ENCODE measurements around the gene MEPCE.

MEPCE gene

GRCh38 chr7:100457033-100457432 lies 27.4 kb downstream of the MEPCE start:
- no peak for DNase-seq (ENCODE audit: low read depth in 2 of 2)

DNA sequence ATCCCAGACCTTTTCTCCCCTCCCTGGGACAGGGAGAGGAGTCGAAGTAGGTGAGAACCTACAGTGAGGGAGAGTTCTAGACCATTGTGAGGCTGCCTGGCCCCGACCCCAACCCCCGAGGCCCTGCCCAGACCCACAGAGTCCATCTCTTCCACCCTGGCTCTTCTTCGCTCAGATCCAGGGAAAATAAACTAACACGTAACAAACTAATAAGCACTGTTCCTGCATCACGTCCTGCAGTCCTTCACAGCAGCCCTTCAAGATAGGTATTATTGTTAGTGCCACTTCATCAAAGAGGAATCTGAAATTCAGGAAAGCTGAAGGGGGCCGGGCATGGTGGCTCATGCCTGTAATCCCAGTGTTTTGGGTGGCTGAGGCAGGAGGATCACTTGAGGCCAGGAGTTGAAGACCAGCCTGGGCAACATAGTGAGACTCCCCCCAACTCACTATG lies 34.6 kb downstream of the MEPCE start, which contains the start of gene SPACDR:
SPACDR (minus strand) TSS at position 51 of the 451 bp plus-strand sequence. CDS start 235 bp downstream, outside the sequence.
- DNase-seq (ENCODE audit: low read depth in 2 of 2): no peak

DNA sequence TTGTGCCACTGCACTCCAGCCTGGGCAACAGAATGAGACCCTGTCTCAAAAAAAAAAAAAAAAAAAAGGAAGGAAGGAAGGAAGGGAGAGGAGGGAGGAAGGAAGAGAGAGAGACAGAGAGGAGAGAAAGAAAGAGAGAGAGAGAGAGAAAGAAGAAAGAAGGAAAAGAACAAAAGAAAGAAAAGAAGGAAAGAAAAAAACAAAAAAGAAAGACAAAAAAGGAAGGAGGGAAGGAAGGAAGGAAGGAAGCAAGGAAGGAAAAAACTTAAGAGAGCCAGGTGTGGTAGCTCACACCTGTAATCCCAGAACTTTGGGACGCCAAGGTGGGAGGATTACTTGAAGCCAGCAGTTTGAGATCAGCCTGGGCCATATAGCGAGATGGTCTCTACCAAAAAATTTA lies 35.2 kb downstream of the MEPCE start:
- no peak for DNase-seq (ENCODE audit: low read depth in 2 of 2)

DNA sequence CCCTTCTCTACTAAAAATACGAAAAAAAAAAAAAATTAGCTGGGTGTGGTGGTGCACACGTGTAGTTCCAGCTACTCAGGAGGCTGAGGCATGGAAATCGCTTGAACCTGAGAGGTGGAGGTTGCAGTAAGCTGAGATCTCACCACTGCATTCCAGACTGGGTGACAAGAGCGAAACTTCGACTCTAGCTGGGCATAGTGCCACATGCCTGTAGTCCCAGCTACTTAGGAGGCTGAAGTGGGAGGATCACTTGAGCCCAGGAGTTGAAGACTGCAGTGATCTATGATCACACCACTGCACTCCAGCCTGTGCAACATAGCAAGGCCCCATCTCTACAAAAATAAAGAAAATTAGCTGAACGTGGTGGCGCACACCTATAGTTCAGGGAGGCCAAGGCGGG lies 35.7 kb downstream of the MEPCE start:
- DNase-seq (ENCODE audit: low read depth in 2 of 2): no peak

DNA sequence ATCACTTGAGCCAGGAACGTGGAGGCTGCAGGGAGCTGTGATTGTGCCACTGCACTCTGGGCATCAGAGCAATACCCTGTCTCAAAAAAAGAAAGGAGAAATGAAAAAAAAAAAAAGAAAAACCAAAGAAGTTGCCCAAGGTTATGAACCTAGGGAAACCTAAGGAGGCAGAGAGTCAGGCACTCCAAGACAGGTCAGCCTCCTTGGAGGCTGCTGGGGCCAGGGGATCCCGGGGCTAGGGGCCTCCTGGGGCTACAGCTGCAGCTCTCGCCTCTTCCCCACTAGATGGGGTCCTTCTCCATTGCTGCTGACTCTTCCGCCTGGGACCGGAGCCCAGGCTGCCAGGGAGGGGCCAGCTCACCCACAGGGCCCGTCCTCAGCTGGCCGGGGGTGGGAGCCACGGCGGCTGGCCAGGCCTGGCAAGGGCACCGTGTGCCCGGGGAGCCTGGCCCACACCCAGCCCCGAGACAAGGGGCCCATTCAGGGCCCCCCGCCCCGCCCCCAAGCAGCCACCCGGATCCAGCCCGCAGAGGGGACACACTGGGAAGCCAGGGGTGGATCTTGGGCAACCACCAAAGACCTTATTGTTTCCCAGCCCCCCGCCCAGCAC lies 36.2 kb downstream of the MEPCE start:
- DNase-seq (ENCODE audit: low read depth in 2 of 2): no peak

DNA sequence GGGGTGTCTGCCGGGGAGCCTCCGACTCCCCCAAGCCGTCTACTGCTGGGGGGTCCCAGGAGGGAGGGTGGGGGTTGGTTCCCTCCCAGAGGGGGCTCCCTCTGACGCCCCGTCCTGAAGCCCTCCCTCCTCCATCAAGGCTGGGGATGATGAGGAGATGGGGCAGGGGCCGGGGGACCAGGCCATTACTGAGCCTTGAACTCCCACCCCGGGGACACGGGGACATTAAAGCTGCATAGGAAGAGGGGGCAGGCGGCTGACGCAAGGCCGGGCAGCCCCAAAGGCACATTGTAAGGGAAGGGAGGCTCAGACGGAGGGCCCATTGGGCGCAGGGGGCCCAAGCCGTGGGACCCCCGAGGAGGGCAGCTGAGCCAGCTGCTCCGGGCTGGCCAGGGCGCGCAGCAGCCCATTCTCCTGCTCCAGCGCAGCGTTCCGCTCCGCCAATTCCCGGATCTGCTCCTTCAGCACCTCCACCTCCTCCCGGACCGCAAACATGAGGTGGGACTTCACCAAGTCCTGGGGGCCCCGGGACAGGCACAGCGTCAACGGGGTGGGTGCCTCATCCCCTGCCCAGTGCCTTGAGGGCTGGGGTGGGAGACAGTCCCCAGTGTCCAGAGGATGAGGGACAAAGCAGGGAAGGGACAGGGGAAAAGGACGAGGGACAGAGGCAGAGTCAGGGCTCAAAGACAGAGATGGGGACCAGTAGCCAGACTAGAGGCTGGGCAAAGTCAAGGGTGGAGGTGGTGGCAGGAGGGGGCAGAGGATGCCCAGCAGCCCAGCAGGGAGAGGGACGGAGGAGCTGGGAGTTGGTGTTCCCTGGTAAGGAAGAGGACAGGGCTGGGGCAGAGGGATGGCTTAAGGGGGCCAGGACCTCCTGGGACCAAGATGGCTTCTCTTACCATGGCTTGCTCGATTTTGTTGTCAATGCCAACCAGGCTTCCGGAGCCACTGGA lies 37.3 kb downstream of the MEPCE start:
- no peak for DNase-seq (ENCODE audit: low read depth in 2 of 2)

- DNase-seq (ENCODE audit: low read depth in 2 of 2): no peak
These were observed 38.2 kb downstream of the MEPCE start for GRCh38 chr7:100467638-100468373.

GRCh38 chr7:100469227-100470044 lies 39.8 kb downstream of the MEPCE start:
- DNase-seq (ENCODE audit: low read depth in 2 of 2): no peak

DNA sequence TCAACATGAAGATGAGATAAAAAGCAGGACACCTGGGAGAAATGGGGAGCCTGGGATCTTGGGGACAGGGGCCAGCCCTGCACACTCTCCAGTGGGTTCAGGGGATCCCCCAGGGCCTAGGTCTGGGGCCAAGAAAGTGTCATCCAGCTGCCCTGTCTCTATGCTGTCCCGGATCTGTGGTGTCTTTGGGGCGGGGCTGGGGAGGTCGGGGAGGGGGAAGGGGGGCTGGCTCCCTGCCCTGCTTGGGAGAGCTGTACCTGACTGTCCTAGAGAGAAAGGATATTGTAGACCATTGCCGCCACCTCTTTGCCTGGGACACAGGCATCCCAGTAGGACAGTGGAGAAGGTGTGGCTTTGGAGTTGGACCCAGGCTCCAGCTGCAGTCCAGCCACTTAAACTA lies 41.4 kb downstream of the MEPCE start:
- DNase-seq (ENCODE audit: low read depth in 2 of 2): no peak

DNA sequence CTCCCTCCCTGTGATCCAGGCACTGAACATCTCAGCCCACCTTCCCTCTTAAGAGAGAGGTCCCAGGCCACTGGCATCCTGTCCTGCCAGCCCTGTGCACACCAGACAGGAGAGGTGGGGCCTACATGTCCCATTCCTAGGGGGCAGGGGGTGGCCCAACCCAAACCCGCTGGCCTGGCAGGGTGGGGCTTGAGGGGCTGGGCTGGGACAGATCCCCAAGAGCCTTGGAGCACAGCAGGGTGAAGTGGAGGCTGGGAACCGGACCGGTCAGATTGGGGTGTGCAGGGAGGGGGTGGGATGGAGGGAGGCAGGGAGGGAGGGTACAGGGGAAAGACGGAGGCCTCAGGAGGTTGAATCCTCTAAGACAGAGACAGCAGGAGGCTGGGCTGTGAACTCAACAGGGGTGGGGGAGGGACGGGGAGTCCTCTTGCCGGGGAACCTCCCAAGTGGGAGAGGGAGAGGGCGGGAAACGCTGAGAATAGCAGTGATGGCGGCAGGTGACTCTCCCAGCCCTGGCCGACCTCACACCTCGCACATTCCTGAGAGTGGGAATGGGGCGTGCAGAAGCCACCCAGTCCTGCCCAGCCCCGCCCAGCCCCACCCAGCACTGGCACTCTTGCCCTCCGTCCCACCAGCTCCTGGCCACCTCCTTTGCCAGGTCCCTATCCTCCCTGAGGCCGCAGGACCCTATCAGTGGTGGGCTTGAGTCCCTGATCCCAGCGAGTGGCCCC lies 42.7 kb downstream of the MEPCE start:
- DNase-seq (ENCODE audit: low read depth in 2 of 2): no peak

DNA sequence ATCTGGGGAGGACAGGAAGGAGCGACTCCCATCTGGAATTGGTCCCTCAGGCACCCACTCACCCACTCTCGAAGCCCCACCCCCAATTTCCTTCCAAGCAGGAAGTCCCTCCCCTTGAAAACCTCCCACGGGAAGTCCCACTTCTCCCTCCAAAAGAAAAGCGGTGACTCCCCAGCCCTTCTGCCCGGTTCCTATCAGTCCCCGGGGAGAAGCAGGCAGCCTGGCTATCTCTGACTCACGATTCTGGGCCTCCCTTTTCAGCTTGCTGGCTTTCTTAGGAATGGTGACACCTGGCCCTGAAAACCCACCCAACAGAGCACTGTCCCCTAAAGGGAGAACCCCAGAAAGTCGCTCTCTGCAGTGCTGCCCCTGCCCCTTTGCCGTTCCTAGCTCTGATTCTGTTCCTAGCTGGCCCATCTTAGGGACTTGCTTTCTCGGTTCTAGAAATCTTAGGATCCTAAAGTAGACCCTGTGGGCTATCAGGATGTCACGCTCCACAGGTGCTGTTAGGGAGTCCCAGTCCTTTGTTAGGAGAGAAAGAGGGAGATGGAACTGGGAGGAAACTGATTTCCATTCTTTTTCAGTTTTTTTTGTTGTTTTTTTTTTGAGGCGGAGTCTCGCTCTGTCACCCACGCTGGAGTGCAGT lies 43.3 kb downstream of the MEPCE start:
- no peak for DNase-seq (ENCODE audit: low read depth in 2 of 2)

GRCh38 chr7:100475549-100475948 lies 45.9 kb downstream of the MEPCE start:
- DNase-seq (ENCODE audit: low read depth in 2 of 2): no peak

DNA sequence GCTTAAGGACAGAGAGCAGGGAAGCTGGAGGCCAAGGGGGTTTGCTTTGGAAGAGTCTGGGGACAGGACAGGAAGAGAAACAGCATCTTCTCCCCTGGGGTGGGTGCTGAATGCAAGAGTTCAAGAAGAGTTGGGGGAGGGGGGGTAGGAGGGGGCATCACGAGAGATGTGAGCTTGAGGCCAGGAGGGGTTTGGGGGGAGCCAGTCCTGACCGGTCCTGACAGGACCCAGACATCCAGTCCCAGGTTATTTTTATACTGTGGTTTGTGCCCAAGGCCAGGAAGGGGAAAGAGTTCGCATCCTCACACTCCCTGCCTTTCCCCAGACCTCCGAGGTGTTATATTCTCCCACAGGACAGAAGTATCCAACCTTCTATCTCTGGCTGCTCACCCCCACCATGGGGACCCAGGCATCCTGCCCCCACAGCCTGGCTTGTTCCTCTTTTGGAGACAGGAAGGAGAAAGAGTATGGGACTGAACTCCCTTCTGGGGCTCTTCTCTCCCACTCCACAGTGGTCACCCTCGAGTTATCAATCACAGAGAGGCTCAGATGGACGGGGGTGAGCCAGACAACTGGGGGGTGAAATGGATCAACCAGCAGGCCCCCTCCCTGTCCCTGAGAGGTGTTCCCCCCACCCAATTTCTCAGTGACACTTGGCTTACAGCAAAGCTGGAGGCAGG lies 46.6 kb downstream of the MEPCE start:
- no peak for DNase-seq (ENCODE audit: low read depth in 2 of 2)

GRCh38 chr7:100476903-100477870 lies 47.6 kb downstream of the MEPCE start:
- DNase-seq (ENCODE audit: low read depth in 2 of 2): no peak

GRCh38 chr7:100477871-100478267 lies 48.2 kb downstream of the MEPCE start:
- no peak for DNase-seq (ENCODE audit: low read depth in 2 of 2)

GRCh38 chr7:100478958-100479660 lies 49.5 kb downstream of the MEPCE start, which contains the start of gene TSC22D4:
TSS of gene TSC22D4 (minus strand) at chr7:100479214. CDS start at chr7:100478038, 1,176 bp downstream.
- peak; percentile 85 to 87 for DNase-seq (ENCODE audit: low read depth in 2 of 2)

- DNase-seq (ENCODE audit: low read depth in 2 of 2): no peak
These were observed 51.8 kb downstream of the MEPCE start for GRCh38 chr7:100481466-100481865.

DNA sequence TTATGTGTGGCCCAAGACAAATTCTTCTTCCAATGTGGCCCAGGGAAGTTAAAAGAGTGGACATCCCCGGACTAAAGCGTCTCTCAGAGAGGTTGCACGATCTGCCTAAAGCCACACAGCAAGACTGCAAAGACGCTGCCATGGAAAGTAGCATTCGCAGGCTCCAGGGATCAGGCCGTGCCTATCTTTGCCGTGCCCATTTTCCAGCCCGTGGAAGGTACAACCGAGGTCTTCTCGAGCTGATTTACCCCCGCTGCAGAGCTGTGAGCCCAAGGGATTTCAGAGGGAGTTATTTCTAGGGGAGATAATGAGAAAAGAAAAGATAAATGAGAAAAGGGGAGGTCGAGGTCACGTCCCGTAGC lies 53.1 kb downstream of the MEPCE start:
- DNase-seq (ENCODE audit: low read depth in 2 of 2): no peak

Measured in fibroblast of skin of left quadriceps (primary cell).